SK-MEL-5 (cell line): ENCODE results near the gene CSPG4. TPM values are rescaled to one million over a fixed set of nuclear protein-coding genes. Genes with fewer than 3 reads are reported as not detected.
"Not testable (repeated sequence)": the region's sequence is repeated elsewhere in the genome, so short reads cannot be mapped to it uniquely, and the experiment has no call there.

Experiments
- DNase-seq: peaks from one replicate; pipeline ENCODE4 v3.0.0-alpha.2; 2016; ENCODE audit warnings: low read depth, low spot score
- in situ Hi-C: cut with HindIII; loops from 2 replicates; pipeline ENCODE4 v1.10.0; 2016; ENCODE audit warnings: low sequenced_read_pairs, high pct_unique_total_duplicates, low pct_unique_long_range_greater_than_20kb
- total RNA-seq: library from RNA; depleted of rRNA; stranded (reverse); fragments of >200 nt; shearing (Covaris generic); gene quantifications from 2 replicates; pipeline ENCODE4 v1.2.3, GENCODE V29; 2014

Gene CSPG4
- total RNA-seq, 1 experiment from 2014 or later: 11.8 TPM

DNA sequence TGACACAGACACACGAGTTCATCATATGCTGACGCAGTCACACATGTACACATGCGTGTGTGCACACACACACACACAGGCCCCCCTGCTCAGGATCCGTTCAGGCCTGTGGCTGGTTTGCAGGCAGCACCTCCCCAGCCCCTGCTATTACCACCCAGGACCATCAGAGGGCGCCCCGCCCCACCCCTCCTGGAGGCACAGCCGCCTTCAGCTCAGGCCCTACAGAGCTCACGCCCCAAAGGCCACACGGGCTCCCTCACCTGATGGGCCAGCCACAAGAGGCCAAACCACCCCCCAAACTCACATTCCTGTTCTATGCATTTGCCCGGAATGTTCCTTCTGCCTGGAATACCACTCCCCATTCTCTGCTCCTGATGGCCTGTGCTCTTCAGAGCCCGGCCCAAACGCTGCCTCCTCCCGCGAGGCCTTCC is 26.4 kb downstream of the CSPG4 start:
- in situ Hi-C loops: not testable (repeated sequence)
- peak; percentile 75 for DNase-seq

- DNase-seq: no peak
- in situ Hi-C loops: no loop called here
Measured at GRCh38 chr15:75685195-75685594, 27.5 kb downstream of the CSPG4 start.

- DNase-seq: no peak
- in situ Hi-C loops: no loop called here
Measured at GRCh38 chr15:75684648-75685047, 28.0 kb downstream of the CSPG4 start.

DNA sequence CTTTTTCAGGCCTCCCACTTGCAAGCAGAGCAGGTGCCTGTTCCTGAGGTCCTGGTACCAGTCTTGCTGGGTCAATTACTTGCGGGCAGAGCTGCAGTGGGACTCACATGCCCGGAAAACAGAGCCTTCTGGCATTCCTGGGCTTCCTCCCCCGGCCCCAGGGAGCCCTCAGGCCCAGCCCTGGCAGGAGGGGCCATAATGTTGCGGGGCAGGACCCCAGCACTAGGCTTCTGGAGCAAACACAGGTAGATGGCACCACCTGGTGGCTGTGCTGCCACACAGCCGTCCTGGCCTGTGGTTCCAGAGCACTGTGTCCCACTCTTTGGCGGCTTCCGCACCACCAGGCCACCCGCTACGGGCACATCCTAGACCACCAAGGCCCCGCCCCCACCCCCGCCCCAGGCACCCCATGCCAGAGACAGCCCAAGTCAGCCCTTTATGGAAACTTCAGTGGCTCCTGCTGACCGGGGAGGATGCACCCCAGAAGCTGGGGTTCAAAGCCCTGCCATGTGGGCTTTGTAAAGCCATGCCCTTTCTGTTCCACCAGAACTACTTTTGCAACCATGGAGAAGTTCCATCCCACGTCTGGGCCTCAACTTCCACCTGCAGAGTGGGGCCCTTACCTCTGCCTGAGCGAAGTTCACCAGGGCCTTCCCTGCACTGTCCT is 28.9 kb downstream of the CSPG4 start:
- DNase-seq: peak; percentile 69
- in situ Hi-C loops: not testable (repeated sequence)

GRCh38 chr15:75682181-75683135 is 30.2 kb downstream of the CSPG4 start:
- in situ Hi-C loops: no loop called here

GRCh38 chr15:75680007-75680789 is 32.5 kb downstream of the CSPG4 start:
- in situ Hi-C loops: no loop called here
- no peak for DNase-seq

More at GRCh38 chr15:75682181-75683135, 30.2 kb downstream of the CSPG4 start:
- no peak for DNase-seq

GRCh38 chr15:75678324-75678690 is 34.3 kb downstream of the CSPG4 start:
- in situ Hi-C loops, DNase-seq: not testable (repeated sequence)

GRCh38 chr15:75677465-75678323 is 35.0 kb downstream of the CSPG4 start:
- in situ Hi-C loops: no loop called here
- DNase-seq: no peak

DNA sequence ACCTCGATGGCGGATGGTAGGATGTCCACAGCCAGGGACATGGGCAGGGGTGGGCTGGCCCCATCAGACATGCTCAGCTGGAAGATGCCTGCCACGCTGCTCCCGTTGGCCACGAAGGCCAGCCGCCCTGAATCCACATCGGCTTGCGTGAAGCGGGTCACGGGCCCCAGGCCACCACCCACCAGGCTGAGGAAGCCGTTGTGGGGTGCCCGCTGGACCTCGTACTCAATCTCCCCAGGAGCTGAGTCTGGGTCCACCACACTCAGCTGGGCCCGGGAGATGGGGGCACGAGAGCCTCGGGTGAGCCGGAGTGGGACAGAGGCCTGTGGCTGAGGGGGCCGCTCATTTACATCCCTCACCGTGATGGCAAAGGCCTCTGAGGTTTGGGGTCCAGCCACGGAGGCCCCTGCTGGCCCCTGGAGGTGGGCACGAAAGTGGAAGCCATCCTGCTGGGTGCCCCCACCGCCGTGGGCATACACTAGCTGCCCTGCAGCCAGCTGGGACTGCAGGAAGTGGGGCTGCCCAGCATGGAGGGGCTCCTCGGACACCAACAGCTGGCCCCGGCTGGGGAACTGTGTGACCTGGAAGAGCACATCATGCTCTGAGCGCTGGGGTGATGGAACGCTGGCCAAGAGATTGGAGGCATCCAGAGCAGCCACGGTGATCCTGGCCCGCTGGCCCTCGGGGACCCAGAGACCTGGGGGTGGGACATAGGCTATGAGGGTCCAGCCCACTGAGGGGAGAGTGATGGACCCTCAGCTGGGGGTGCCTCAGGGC is 35.8 kb downstream of the CSPG4 start:
- in situ Hi-C loops: no loop called here
- no peak for DNase-seq

DNA sequence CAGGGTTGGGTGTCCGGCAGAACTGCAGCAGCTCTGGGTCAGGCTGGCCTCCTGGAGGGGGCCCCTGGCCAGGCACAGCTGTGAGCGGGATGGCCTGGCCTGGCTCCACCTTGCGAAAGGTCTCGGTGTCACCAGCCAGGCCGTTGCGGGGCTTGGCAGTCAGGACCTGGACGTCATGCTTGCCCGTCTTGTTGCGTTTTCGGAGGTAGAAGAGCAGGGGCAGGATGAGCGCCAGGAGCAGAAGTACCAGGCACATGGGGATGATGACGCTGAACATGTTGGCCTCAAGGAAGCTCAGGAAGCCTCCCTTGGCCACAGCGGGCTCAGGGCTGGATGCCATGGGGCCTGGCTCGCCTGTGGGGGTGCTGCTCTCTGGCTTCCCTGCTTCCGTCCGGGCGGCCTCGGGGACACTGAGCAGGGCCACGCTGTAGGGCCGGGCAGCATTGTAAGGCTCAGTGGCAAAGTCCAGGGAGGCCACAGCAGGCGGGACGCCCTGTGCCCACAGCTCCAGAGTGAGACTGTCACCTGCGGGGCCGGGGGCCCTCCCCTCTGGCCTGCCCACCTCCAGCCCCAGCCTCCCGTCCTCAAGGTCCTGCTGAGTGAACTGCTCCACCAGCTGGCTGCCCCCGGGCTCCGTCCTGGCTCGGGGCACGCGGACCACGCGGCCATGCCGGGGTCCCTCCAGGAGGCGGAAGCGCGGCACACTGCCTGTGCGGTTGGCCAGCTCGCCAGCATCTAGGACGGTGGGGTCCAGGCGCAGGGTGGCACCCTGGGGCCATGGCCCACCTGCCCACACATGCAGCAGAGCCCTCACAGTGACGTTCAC is 36.9 kb downstream of the CSPG4 start:
- in situ Hi-C loops: no loop called here
- DNase-seq: no peak

DNA sequence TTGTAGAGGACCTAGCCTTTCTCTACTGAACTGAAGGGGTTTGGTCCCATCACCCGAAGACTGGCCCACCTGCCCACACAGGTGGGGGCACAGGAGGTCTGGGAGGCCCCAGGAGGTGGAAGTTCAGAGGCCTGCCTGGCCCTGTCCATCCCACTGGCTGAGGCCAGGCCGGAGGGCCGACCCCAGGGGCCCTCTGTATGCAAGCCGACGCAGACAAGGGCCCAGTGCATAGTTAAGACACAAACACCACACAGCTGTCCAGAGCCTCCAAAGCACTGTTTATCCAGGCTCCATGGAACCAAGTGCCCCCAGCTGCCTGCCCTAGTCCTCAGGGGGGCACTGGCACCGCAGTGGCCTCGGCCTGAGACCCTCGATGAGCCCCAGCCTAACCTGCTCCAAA is 38.3 kb downstream of the CSPG4 start:
- in situ Hi-C loops: no loop called here
- no peak for DNase-seq

- in situ Hi-C loops: no loop called here
- no peak for DNase-seq
Measured at GRCh38 chr15:75673426-75674235, 39.0 kb downstream of the CSPG4 start.

- DNase-seq: no peak
- in situ Hi-C loops: no loop called here
Measured at GRCh38 chr15:75672646-75673425, 39.8 kb downstream of the CSPG4 start.
